Ovary (tissue), 3 donors: Measurements from ENCODE around the gene AIFM2.

Source experiments
- POLR2A ChIP-seq: fragments of 450-650 bp; IDR thresholded peaks from one replicate; pipeline ENCODE4 v1.6.1; 2017; ENCODE audit warnings: antibody characterized with exemption, mild to moderate bottlenecking, moderate library complexity
- TF ChIP-seq, protein P1 (sequence below), 3 donors: fragments of 450-650 bp in 2 of 3; fragments of 200-600 bp in 1 of 3; IDR thresholded peaks; one replicate each; pipeline versions ENCODE4 v1.5.1 to v1.8.0; 2016 to 2022; ENCODE audit warnings: antibody characterized with exemption in 3 of 3, mild to moderate bottlenecking in 1 of 3
- donor health status: DM: no; HTN: no; CAD: no.

DNA sequence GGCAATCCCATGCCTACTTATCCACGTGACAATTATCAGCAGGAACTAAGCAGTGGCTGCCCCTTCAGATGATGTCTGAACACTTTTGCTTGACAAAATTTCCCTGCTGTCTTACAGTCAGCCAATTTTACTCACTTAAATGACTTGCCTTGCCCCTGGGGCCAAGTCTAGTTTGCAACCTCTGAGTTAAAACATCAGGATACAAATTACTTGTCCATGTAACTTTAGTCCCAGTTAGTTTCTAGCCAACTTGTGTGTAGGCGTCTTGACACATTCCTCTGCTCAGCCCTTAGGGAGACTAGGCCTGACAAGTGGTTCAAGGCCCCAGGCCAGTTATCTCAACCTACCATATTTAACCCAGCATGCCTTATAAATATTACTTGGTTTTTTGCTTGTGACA lies 25.5 kb upstream of the AIFM2 start:
- TF ChIP-seq POLR2A: no peak
- TF ChIP-seq, protein P1, sequence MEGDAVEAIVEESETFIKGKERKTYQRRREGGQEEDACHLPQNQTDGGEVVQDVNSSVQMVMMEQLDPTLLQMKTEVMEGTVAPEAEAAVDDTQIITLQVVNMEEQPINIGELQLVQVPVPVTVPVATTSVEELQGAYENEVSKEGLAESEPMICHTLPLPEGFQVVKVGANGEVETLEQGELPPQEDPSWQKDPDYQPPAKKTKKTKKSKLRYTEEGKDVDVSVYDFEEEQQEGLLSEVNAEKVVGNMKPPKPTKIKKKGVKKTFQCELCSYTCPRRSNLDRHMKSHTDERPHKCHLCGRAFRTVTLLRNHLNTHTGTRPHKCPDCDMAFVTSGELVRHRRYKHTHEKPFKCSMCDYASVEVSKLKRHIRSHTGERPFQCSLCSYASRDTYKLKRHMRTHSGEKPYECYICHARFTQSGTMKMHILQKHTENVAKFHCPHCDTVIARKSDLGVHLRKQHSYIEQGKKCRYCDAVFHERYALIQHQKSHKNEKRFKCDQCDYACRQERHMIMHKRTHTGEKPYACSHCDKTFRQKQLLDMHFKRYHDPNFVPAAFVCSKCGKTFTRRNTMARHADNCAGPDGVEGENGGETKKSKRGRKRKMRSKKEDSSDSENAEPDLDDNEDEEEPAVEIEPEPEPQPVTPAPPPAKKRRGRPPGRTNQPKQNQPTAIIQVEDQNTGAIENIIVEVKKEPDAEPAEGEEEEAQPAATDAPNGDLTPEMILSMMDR (IDR thresholded peaks at IDR 0.05): no peak
